MG63 (cell line): ENCODE data around the gene PRLR. TPM values are rescaled to one million over a fixed set of nuclear protein-coding genes. Genes with fewer than 3 reads are reported as not detected.
A peak's percentile ranks its signal among the peaks of the same experiment; 100 is the strongest.
"Not testable (repeated sequence)": the region's sequence is repeated elsewhere in the genome, so short reads cannot be mapped to it uniquely, and the experiment has no call there.

Source experiments
- DNase-seq: peaks from one replicate; pipeline ENCODE4 v3.0.0-alpha.2; 2020
- H3K27me3 ChIP-seq: fragments of 250-450 bp; sonication (Bioruptor Pico); 2 replicates; pipeline ENCODE4 v1.5.1; 2020; ENCODE audit warnings: mild to moderate bottlenecking, moderate library complexity
- H3K36me3 ChIP-seq: fragments of 250-450 bp; sonication (Bioruptor Pico); 2 replicates; pipeline ENCODE4 v1.5.1; 2020; ENCODE audit warnings: mild to moderate bottlenecking, moderate library complexity
- H3K4me3 ChIP-seq: fragments of 250-450 bp; sonication (Bioruptor Pico); 2 replicates; pipeline ENCODE4 v1.5.1; 2020; ENCODE audit warnings: mild to moderate bottlenecking, moderate library complexity
- H3K9me3 ChIP-seq: fragments of 250-450 bp; sonication (Bioruptor Pico); 2 replicates; pipeline ENCODE4 v1.5.1; 2020; ENCODE audit warnings: mild to moderate bottlenecking, moderate library complexity
- total RNA-seq: library from RNA; depleted of rRNA; stranded (reverse); fragments of >200 nt; shearing (Covaris generic); gene quantifications from 2 replicates; pipeline ENCODE4 v1.2.3, GENCODE V29; 2014; ENCODE audit warnings: low replicate concordance

Gene PRLR
- total RNA-seq, 1 experiment from 2014 or later = 3.5 TPM

DNA sequence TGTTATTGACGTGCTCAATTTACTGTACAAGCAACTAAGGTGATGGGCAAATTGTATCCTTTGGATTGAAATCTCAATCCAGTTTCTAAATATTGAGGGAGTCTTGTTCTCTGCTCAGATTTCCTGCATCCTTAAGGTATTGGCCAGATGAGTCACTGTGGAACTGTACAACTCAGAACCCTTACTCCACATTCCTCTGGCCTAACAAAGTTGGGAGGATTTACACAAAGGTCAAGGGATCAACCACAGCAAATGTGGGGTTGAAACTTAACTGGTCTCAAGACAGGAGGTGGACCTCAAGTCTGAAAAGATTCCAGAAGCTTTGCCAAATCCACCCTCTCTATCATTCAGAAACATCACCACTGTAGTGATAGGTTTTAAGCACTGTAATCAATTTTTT is 101.0 kb downstream of the PRLR start:
- Histone ChIP-seq H3K36me3 (no peaks in the 10 kb centered on the region), H3K4me3 (no peak overlapping the region), H3K9me3 (no peaks in the 10 kb centered on the region), H3K27me3 (no peaks in the 10 kb centered on the region)
- peak; percentile 56 for DNase-seq

DNA sequence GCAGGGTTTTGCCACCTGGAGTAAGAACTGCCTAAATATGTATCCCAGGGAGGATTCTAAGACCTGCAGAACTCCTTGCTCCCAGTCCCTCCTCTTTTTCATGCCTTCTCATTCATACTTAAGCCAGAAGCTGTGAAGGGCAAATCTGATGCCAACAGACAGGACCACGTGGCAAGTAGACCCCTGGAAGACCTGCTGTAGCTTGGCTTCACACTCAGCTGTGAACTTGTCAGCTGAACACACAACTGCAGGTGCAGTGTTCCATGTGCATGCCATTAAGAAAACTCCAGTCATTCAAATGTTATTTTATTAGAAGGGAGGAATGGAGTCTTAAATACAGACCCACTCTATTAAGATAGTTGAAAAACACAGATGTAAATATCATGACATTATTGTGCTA is 103.3 kb downstream of the PRLR start:
- H3K9me3 ChIP-seq = no peaks in the 10 kb centered on the region
- no peaks in the 10 kb centered on the region for H3K27me3 ChIP-seq
- no peak overlapping the region for H3K4me3 ChIP-seq
- DNase-seq = no peak
- H3K36me3 ChIP-seq = no peaks in the 10 kb centered on the region

DNA sequence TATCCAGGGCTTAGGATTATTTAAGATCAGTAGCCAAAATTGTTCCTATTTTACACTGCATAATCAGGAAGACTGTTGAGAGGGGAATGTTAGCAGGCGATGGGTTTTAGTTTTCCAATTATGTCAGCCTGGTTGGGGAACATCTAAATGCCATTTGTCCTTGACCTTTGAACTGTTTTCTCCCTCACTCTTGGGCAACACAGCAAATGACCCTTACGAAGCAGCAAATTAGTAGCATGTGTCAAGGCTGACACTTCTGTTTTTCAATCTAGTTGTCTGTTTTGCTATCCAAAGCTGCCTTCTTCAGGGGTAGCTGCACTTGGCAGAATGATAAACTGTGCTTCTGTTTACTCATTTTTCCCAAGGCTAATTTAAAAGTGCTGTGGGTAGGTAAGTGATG is 104.5 kb downstream of the PRLR start:
- no peak for DNase-seq
- Histone ChIP-seq H3K27me3 (no peaks in the 10 kb centered on the region), H3K9me3 (no peaks in the 10 kb centered on the region), H3K36me3 (no peaks in the 10 kb centered on the region), H3K4me3 (no peak overlapping the region)

GRCh38 chr5:35124932-35125331 is 105.4 kb downstream of the PRLR start:
- Histone ChIP-seq H3K4me3 (no peak overlapping the region), H3K27me3 (no peaks in the 10 kb centered on the region), H3K9me3 (no peaks in the 10 kb centered on the region), H3K36me3 (no peaks in the 10 kb centered on the region)
- no peak for DNase-seq

GRCh38 chr5:35122819-35123218 is 107.5 kb downstream of the PRLR start:
- no peaks in the 10 kb centered on the region for H3K9me3 ChIP-seq
- no peaks in the 10 kb centered on the region for H3K27me3 ChIP-seq
- H3K36me3 ChIP-seq = no peaks in the 10 kb centered on the region
- H3K4me3 ChIP-seq = no peak overlapping the region
- no peak for DNase-seq

- no peak for DNase-seq
Measured at GRCh38 chr5:35120715-35121114, 109.6 kb downstream of the PRLR start.

GRCh38 chr5:35117967-35118366 is 112.3 kb downstream of the PRLR start:
- Histone ChIP-seq H3K9me3 (no peaks in the 10 kb centered on the region), H3K36me3 (no peaks in the 10 kb centered on the region), H3K27me3 (no peaks in the 10 kb centered on the region), H3K4me3 (no peak overlapping the region)
- peak; percentile 46 for DNase-seq

More at GRCh38 chr5:35120715-35121114, 109.6 kb downstream of the PRLR start:
- no peaks in the 10 kb centered on the region for H3K27me3 ChIP-seq
- H3K36me3 ChIP-seq = no peaks in the 10 kb centered on the region
- H3K9me3 ChIP-seq = no peaks in the 10 kb centered on the region
- no peak overlapping the region for H3K4me3 ChIP-seq

DNA sequence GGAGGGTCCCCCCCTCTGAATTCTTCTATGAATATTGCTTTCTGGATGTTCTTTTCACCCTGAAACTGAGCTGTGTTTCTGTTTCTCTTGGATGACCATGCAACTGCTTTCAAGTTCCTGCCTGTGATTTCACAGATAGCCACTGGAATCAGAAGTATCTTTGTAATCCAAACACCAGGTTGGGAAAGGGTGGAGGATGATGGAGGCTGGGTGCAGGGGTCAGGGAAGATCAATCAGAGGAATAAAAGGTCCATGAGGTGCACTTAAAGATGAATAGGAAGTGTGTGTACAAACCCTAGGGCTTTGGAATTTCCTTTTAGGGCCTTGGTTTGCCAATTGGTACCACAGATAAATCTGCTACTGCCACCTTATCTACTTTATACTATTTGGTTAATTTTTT is 114.4 kb downstream of the PRLR start:
- Histone ChIP-seq H3K27me3 (peaks cover under 1% of the 10 kb centered on the region; the same call in 1 of the 2 replicates), H3K9me3 (no peaks in the 10 kb centered on the region), H3K4me3 (no peak overlapping the region), H3K36me3 (no peaks in the 10 kb centered on the region)
- DNase-seq = no peak

DNA sequence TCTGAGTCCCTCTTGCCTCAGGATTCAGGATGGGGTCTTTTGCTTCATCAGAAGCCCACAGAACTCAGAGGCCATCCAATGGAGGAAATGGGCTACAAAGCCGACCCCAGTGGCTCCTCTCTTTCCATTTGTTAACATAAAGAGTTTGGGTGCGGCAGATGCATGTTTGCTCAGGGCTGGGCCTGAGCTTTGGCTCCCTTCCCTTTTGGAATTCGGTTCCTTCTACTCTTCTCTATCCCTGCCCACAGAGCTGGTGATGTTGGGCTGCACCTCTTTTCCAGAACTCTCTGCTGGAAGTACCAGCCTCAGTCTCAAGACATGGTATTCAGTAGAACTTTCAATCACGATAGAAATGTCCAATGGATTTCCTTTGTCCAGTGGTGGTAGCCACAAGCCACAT is 115.6 kb downstream of the PRLR start:
- Histone ChIP-seq H3K36me3 (no peaks in the 10 kb centered on the region), H3K4me3 (no peak overlapping the region), H3K27me3 (peaks cover 3% of the 10 kb centered on the region; the same call in 1 of the 2 replicates), H3K9me3 (no peaks in the 10 kb centered on the region)
- no peak for DNase-seq

DNA sequence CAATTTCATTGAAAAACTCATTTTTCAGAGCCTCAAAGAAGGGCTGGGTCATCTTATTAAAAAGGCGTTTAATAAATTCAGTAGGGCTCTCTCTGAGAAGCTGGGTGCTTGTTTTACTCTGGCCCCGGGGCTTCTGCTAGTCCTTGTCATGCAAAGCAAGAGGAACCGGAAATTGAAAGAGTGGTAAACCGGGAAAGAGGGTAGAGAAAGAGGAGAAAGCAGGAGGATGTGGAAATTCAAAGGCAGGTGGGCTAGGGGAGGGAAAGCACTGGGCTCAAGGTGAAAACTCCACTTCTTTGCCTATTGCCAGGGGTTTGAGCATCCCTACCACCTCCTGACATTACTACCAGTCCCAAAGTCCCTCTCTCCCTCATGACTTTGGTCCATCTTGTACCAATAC is 118.0 kb downstream of the PRLR start:
- Histone ChIP-seq H3K9me3 (peaks cover 4% of the 10 kb centered on the region), H3K27me3 (peaks cover 10% of the 10 kb centered on the region), H3K36me3 (no peaks in the 10 kb centered on the region), H3K4me3 (no peak overlapping the region)
- DNase-seq = no peak

DNA sequence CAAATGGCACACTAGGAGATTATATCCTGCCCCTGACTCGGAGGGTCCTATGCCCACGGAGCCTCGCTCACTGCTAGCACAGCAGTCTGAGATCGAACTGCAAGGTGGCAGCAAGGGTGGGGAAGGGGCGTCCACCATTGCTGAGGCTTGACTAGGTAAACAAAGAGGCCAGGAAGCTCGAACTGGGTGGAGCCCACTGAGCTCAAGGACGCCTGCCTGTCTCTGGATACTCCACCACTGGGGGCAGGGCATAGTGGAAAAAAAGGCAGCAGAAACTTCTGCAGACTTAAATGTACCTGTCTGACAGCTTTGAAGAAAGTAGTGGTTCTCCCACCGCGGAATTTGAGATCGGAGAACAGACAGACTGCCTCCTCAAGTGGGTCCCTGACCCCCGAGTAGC is 125.7 kb downstream of the PRLR start:
- not testable (repeated sequence) for H3K4me3 ChIP-seq, DNase-seq, H3K36me3 ChIP-seq, H3K9me3 ChIP-seq
- H3K27me3 ChIP-seq = peaks cover 17% of the 10 kb centered on the region

- Histone ChIP-seq H3K36me3 (no peaks in the 10 kb centered on the region), H3K27me3 (peaks cover 17% of the 10 kb centered on the region), H3K4me3 (no peak overlapping the region), H3K9me3 (peaks cover 4% of the 10 kb centered on the region)
- no peak for DNase-seq
Measured at GRCh38 chr5:35103637-35104299, 126.5 kb downstream of the PRLR start.

DNA sequence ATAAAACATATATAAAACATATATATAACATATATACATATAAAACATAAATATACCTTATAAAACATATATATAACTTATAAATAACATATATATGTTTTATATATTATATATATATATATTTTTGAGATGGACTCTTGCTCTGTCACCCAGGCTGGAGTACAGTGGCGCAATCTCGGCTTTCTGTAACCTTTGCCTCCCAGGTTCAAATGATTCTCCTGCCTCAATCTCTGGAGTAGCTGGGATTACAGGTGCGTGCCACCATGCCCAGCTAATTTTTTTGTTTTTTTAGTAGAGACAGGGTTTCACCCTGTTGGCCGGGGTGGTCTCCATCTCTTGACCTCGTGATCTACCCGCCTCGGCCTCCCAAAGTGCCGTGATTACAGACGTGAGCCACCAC is 128.6 kb downstream of the PRLR start:
- H3K9me3 ChIP-seq, H3K36me3 ChIP-seq, DNase-seq, H3K4me3 ChIP-seq, H3K27me3 ChIP-seq: not testable (repeated sequence)

- Histone ChIP-seq H3K27me3 (0 out of 2 replicates have a peak, but pooled peaks cover 2% of the 10 kb centered on the region), H3K9me3 (no peaks in the 10 kb centered on the region), H3K36me3 (no peaks in the 10 kb centered on the region), H3K4me3 (no peak overlapping the region)
- no peak for DNase-seq
Measured at GRCh38 chr5:35101016-35101415, 129.3 kb downstream of the PRLR start.

DNA sequence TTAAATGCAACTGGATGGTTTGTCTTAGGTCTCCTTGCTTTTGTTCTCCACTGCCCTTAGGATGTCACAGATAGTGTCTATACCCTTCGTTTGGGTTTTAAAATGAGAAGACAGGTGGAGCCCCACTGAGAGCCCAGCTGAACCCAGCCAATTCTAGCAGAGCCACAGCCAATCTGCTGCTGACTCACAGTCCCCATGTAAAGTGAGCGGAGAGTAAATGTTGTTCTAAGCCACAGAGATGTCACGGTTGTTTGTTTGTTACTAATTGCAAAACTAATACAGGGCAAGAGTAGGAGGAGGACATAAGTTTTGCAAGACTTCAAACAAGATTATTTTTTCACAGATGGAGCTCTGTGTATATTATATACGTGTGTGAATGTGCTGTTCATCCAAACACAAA is 132.1 kb downstream of the PRLR start:
- DNase-seq = no peak
- Histone ChIP-seq H3K4me3 (no peak overlapping the region), H3K27me3 (0 out of 2 replicates have a peak, but pooled peaks cover 2% of the 10 kb centered on the region), H3K36me3 (no peaks in the 10 kb centered on the region), H3K9me3 (no peaks in the 10 kb centered on the region)

GRCh38 chr5:35096932-35097331 is 133.4 kb downstream of the PRLR start:
- Histone ChIP-seq H3K9me3 (no peaks in the 10 kb centered on the region), H3K36me3 (no peaks in the 10 kb centered on the region), H3K4me3 (no peak overlapping the region), H3K27me3 (0 out of 2 replicates have a peak, but pooled peaks cover 2% of the 10 kb centered on the region)
- DNase-seq = no peak

DNA sequence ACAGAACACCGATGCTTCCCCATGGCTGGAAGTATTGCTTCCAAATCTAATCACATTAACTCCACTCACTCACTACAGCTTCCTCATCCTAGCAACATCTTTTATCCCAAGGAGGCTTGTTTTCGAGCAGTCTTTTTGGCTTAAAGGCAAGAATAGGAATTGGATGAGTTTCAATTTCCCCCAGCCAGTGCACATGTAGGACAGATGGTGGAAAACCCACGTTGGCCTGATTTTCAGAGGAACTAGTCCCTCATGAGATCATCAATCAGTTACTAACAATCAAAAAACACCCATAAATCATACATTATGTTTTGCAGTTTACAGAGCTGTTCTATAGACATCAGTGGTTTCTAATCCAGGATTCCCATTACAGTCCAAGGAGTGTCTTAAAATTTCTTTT is 134.1 kb downstream of the PRLR start:
- H3K27me3 ChIP-seq = 0 out of 2 replicates have a peak, but pooled peaks cover 1% of the 10 kb centered on the region
- no peak overlapping the region for H3K4me3 ChIP-seq
- H3K9me3 ChIP-seq = no peaks in the 10 kb centered on the region
- DNase-seq = no peak
- no peaks in the 10 kb centered on the region for H3K36me3 ChIP-seq

GRCh38 chr5:35095366-35095765 is 134.9 kb downstream of the PRLR start:
- no peak for DNase-seq
- no peak overlapping the region for H3K4me3 ChIP-seq
- no peaks in the 10 kb centered on the region for H3K27me3 ChIP-seq
- no peaks in the 10 kb centered on the region for H3K36me3 ChIP-seq
- no peaks in the 10 kb centered on the region for H3K9me3 ChIP-seq
